ENCODE data around the gene TSSK3.

TSSK3 gene

GRCh38 chr1:32399843-32400242, 37.5 kb downstream of the TSSK3 start:
- DNase-seq (ENCODE audit: low read depth) = no peak
- TF ChIP-seq CTCF (IDR thresholded peaks at IDR 0.05; ENCODE audit: control insufficient read depth, extremely low read depth, insufficient read depth) = no peak
- H3K4me3 ChIP-seq (ENCODE audit: low read depth, low read length) = no peak overlapping the region

DNA sequence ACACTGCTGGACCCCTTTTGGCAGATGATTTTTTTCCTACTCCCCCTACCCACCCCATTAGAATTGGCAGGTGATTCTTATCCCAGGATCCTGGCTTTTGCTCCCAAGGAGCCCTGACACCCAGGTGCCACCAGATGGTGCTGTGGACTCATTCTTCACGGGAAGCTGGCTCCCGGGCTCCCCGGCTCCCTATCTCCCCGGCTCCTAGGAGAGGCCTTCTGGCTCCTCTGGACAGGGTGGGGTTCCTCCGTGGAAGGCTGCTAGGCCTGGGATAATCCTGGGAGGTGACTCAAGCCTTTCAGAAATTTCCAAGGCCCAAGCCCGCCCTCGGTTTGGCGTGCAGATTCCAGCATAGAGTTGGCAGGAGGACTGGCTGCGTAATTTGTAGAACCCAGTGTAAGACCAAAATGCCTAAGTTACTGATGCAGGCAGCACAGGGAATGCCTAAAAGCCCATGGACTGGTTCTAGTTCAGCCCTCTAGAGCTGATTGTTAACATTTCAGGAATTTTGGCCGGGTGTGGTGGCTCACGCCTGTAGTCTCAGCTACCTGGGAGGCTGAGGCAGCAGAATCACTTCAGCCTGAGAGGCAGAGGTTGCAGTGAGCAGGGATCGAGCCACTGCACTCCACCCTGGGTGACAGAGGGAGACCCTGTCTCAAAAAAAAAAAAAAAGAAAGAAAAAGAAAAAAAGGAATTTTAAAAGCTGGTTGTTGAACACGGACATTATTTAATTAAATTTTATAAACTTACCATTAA, 38.7 kb downstream of the TSSK3 start:
- peak; percentile 27 for DNase-seq (ENCODE audit: low read depth)
- peak; percentile 89 for TF ChIP-seq CTCF (IDR thresholded peaks at IDR 0.05; ENCODE audit: control insufficient read depth, extremely low read depth, insufficient read depth)
- H3K4me3 ChIP-seq (ENCODE audit: low read depth, low read length) = no peak overlapping the region

- no peak overlapping the region for H3K4me3 ChIP-seq (ENCODE audit: low read depth, low read length)
- TF ChIP-seq CTCF (IDR thresholded peaks at IDR 0.05; ENCODE audit: control insufficient read depth, extremely low read depth, insufficient read depth) = no peak
- no peak for DNase-seq (ENCODE audit: low read depth)
Measured at GRCh38 chr1:32404946-32405345, 42.6 kb downstream of the TSSK3 start.

GRCh38 chr1:32405672-32406467, 43.5 kb downstream of the TSSK3 start:
- TF ChIP-seq CTCF (IDR thresholded peaks at IDR 0.05; ENCODE audit: control insufficient read depth, extremely low read depth, insufficient read depth) = no peak
- no peak overlapping the region for H3K4me3 ChIP-seq (ENCODE audit: low read depth, low read length)
- no peak for DNase-seq (ENCODE audit: low read depth)

DNA sequence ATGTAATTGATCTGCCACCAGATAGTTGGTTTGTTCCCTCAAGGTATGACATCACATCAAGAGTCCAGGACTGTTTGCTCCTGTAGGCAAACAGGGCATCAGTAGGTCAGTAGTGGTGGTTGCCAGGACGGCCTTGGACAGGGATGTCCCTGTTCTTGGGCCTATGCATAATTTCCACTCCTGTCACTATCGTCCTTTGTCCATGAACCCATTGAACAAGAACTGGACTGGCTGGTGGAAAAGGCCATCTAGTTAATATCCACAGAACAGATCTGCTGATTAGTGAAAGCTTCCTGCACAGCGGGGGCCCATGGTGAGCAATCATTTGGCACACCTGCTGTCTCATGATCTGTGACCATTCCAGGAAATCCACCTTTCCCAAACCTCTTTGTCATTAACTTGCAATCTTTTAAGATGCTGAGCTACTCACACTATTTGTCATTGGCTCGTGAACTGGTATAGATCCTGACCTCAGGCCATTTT, 44.3 kb downstream of the TSSK3 start:
- no peak for TF ChIP-seq CTCF (IDR thresholded peaks at IDR 0.05; ENCODE audit: control insufficient read depth, extremely low read depth, insufficient read depth)
- no peak overlapping the region for H3K4me3 ChIP-seq (ENCODE audit: low read depth, low read length)
- peak; percentile 83 for DNase-seq (ENCODE audit: low read depth)

DNA sequence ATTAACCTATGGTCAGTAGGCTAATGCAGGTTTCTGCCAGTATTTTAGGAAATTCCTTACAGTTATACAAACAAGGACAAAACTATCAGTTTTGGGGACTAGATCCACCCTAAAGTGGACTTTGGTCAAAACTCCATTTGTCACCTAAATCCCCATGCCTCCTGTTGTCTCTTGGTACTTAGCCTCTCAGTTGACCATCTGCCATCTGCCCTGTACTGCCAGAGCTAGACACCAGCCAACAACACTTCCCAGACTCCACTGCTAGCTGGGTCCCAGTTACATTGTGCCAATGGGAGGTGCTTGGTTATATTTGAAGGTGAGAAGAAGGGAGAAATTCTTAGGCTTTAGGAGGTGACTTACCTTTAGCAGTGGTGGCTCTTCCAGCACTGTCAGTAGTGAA, 48.9 kb downstream of the TSSK3 start:
- H3K4me3 ChIP-seq (ENCODE audit: low read depth, low read length) = no peak overlapping the region
- DNase-seq (ENCODE audit: low read depth) = no peak
- TF ChIP-seq CTCF (IDR thresholded peaks at IDR 0.05; ENCODE audit: control insufficient read depth, extremely low read depth, insufficient read depth) = no peak

Measured in LNCaP clone FGC (cell line).